ENCODE results near the gene BCORL1. TPM values are rescaled to one million over a fixed set of nuclear protein-coding genes. Genes with fewer than 3 reads are reported as not detected.

The BCORL1 gene
- total RNA-seq, 1 experiment from 2014 or later: 13.3 TPM

GRCh38 chrX:129959493-129959832 lies 23.0 kb upstream of the BCORL1 start:
- Histone ChIP-seq H3K36me3 (ENCODE audit: insufficient read depth, low read length, poor library complexity, severe bottlenecking) (no peaks in the 10 kb centered on the region), H3K9me3 (ENCODE audit: low read depth, low read length, poor library complexity, severe bottlenecking) (no peaks in the 10 kb centered on the region), H3K27me3 (replicated peaks; ENCODE audit: insufficient read depth, low read depth, low read length, poor library complexity) (no peaks in the 10 kb centered on the region), H3K27ac (ENCODE audit: low read depth, low read length, poor library complexity, severe bottlenecking) (no peak overlapping the region), H3K4me1 (ENCODE audit: insufficient read depth, low read length, poor library complexity, severe bottlenecking) (no peaks in the 10 kb centered on the region), H3K4me3 (ENCODE audit: low read depth, low read length, poor library complexity, severe bottlenecking) (no peak overlapping the region)
- CTCF ChIA-PET: no interaction called here
- no peak for DNase-seq (ENCODE audit: low spot score)
- no peak for TF ChIP-seq CTCF (conservative IDR thresholded peaks at IDR 0.05; ENCODE audit: low read depth, low read length)
- TF ChIP-seq EZH2 (IDR thresholded peaks at IDR 0.05; ENCODE audit: borderline replicate concordance, low read depth, low read length, poor library complexity, severe bottlenecking): no peak
- POLR2A ChIA-PET (ENCODE audit: low non-redundant PET): no interaction called here
- intact Hi-C loops (cut with micrococcal nuclease; ENCODE audit: unreplicated experiment): no loop called here
- no TSS peak for BruUV-seq (replicated peaks)

GRCh38 chrX:129961180-129962083 lies 21.0 kb upstream of the BCORL1 start:
- Histone ChIP-seq H3K9me3 (ENCODE audit: low read depth, low read length, poor library complexity, severe bottlenecking) (no peaks in the 10 kb centered on the region), H3K27me3 (replicated peaks; ENCODE audit: insufficient read depth, low read depth, low read length, poor library complexity) (no peaks in the 10 kb centered on the region), H3K27ac (ENCODE audit: low read depth, low read length, poor library complexity, severe bottlenecking) (no peak overlapping the region), H3K4me1 (ENCODE audit: insufficient read depth, low read length, poor library complexity, severe bottlenecking) (no peaks in the 10 kb centered on the region), H3K4me3 (ENCODE audit: low read depth, low read length, poor library complexity, severe bottlenecking) (no peak overlapping the region), H3K36me3 (ENCODE audit: insufficient read depth, low read length, poor library complexity, severe bottlenecking) (no peaks in the 10 kb centered on the region)
- DNase-seq (ENCODE audit: low spot score): no peak
- no TSS peak for BruUV-seq (replicated peaks)
- POLR2A ChIA-PET (ENCODE audit: low non-redundant PET): no interaction called here
- intact Hi-C loops (cut with micrococcal nuclease; ENCODE audit: unreplicated experiment): no loop called here
- TF ChIP-seq CTCF (conservative IDR thresholded peaks at IDR 0.05; ENCODE audit: low read depth, low read length) (no peak), EZH2 (IDR thresholded peaks at IDR 0.05; ENCODE audit: borderline replicate concordance, low read depth, low read length, poor library complexity, severe bottlenecking) (no peak)
- CTCF ChIA-PET: no interaction called here

GRCh38 chrX:129963729-129964128 lies 18.7 kb upstream of the BCORL1 start:
- Histone ChIP-seq H3K27me3 (replicated peaks; ENCODE audit: insufficient read depth, low read depth, low read length, poor library complexity) (no peaks in the 10 kb centered on the region), H3K9me3 (ENCODE audit: low read depth, low read length, poor library complexity, severe bottlenecking) (no peaks in the 10 kb centered on the region), H3K27ac (ENCODE audit: low read depth, low read length, poor library complexity, severe bottlenecking) (no peak overlapping the region), H3K4me1 (ENCODE audit: insufficient read depth, low read length, poor library complexity, severe bottlenecking) (no peaks in the 10 kb centered on the region), H3K4me3 (ENCODE audit: low read depth, low read length, poor library complexity, severe bottlenecking) (no peak overlapping the region), H3K36me3 (ENCODE audit: insufficient read depth, low read length, poor library complexity, severe bottlenecking) (no peaks in the 10 kb centered on the region)
- no peak for TF ChIP-seq CTCF (conservative IDR thresholded peaks at IDR 0.05; ENCODE audit: low read depth, low read length)
- TF ChIP-seq EZH2 (IDR thresholded peaks at IDR 0.05; ENCODE audit: borderline replicate concordance, low read depth, low read length, poor library complexity, severe bottlenecking): no peak
- DNase-seq (ENCODE audit: low spot score): no peak
- intact Hi-C loops (cut with micrococcal nuclease; ENCODE audit: unreplicated experiment): no loop called here
- CTCF ChIA-PET: no interaction called here
- POLR2A ChIA-PET (ENCODE audit: low non-redundant PET): no interaction called here
- no TSS peak for BruUV-seq (replicated peaks)
